GM12892 (cell line): Measurements from ENCODE around the gene ZNF862.

Experiments used
- POLR2AphosphoS5 ChIP-seq: IDR thresholded peaks from 2 replicates; pipeline ENCODE4 v1.6.1; 2011; ENCODE audit warnings: low read depth, low read length, control low read depth
- TAF1 ChIP-seq: IDR thresholded peaks from 2 replicates; pipeline ENCODE4 v1.6.1; 2011; ENCODE audit warnings: low read depth, mild to moderate bottlenecking, control low read depth, low read length, borderline replicate concordance

DNA sequence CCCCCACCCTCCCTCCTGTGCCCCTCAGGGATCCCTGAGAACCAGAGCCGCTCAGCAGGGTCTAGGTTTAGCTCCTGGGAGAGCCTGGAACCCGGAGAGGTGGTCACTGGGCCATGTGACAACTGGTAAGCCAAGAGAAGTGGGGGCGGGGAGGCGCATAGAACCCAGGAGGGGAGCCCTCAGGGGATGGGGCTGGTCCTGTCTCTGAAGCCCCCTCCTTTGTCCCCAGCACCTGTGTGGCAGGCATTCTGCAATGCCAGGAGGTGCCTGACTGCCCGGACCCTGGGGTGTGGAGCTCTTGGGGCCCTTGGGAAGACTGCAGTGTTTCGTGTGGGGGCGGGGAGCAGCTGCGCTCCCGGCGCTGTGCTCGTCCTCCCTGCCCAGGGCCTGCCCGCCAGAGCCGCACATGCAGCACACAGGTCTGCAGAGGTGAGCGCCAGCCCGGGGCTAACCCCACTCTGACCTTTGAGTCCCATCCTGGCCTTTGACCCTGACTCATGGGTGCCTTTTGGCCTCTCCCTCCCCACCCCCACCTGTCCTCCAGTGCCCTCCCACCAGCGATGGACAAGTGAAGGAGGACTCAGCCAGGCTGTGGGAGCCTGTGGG, 22.4 kb upstream of the ZNF862 start:
- TF ChIP-seq POLR2AphosphoS5 (no peak), TAF1 (no peak)
